Dermis lymphatic vessel endothelial cell (primary cell): Measurements from ENCODE around the gene EPB41L3. TPM values are rescaled to one million over a fixed set of nuclear protein-coding genes. Genes with fewer than 3 reads are reported as not detected.

ENCODE experiments used
- total RNA-seq: library from RNA; depleted of rRNA; stranded (reverse); fragments of >200 nt; gene quantifications from 2 replicates; pipeline ENCODE4 v1.2.1, GENCODE V29; 2014

The EPB41L3 gene
- 0.69 and 49.1 TPM in 2 replicates for total RNA-seq

GRCh38 chr18:5543773-5544389 lies at the start of gene EPB41L3:
TSS of gene EPB41L3 (minus strand) at chr18:5543997. CDS start at chr18:5489183, 54,814 bp downstream.

Other genes with a start within 250 kb of the EPB41L3 start
- 14.0 and 18.1 TPM in 2 replicates for gene ZBTB14, start 248.3 kb downstream of the EPB41L3 start, total RNA-seq